ENCODE measurements around the gene MIS12. TPM values are rescaled to one million over a fixed set of nuclear protein-coding genes. Genes with fewer than 3 reads are reported as not detected.

Gene MIS12
- polyA plus RNA-seq, 2 of the 4 experiments (the other 2 are of a cell fraction): 26.6 to 38.2 TPM

GRCh38 chr17:5502552-5502951 is 16.2 kb downstream of the MIS12 start:
- WGBS (ENCODE audit: missing lambda C conversion rate): 91% methylated on average over 4 of the region's 4 CpGs

GRCh38 chr17:5506307-5506706 is 19.9 kb downstream of the MIS12 start:
- WGBS (ENCODE audit: missing lambda C conversion rate): 64% methylated on average over 5 of the region's 5 CpGs
- ChIA-PET POLR2A (interaction anchor here (0.6 kb wide), 1 partner anchor 9 kb away, joined by 3 read pairs; no protein-coding TSS in a partner anchor), CTCF (interaction anchor here (0.6 to 0.7 kb wide), 3 partner anchors 19 to 742 kb away, joined by 3 to 5 read pairs (median 3); no protein-coding TSS in a partner anchor)
- FAIRE-seq (no peak), ATAC-seq (no peak), DNase-seq (ENCODE audit: low read depth in 1 of 2, low spot score in 1 of 2) (no peak)
- Histone ChIP-seq H3K4me2 (no peak overlapping the region), H3K4me1 (no peaks in the 10 kb centered on the region), H3K4me3 (no peak overlapping the region), H3K9me3 (no peaks in the 10 kb centered on the region), H3K27ac (no peak overlapping the region)
- TF ChIP-seq ELK1 (IDR thresholded peaks at IDR 0.05; ENCODE audit: low read depth, low read length) (no peak), JUN (IDR thresholded peaks at IDR 0.05) (no peak), RFX5 (IDR thresholded peaks at IDR 0.05) (no peak), TFCP2L1 (CRISPR knock-in tag; IDR thresholded peaks at IDR 0.05) (no peak), ZFP36 (IDR thresholded peaks at IDR 0.05; ENCODE audit: borderline replicate concordance, partially characterized antibody) (no peak), SREBF2 (IDR thresholded peaks at IDR 0.05) (no peak), RNF2 (IDR thresholded peaks at IDR 0.05; ENCODE audit: borderline replicate concordance, low read depth) (no peak), HDAC2 (IDR thresholded peaks at IDR 0.05) (no peak), CHD2 (IDR thresholded peaks at IDR 0.05; ENCODE audit: low read length, partially characterized antibody) (no peak), BCL3 (IDR thresholded peaks at IDR 0.05) (no peak), ZNF302 (CRISPR knock-in tag; IDR thresholded peaks at IDR 0.05) (no peak), EHMT2 (IDR thresholded peaks at IDR 0.05; ENCODE audit: low read depth) (no peak), PHF8 (IDR thresholded peaks at IDR 0.05; ENCODE audit: borderline replicate concordance, low read depth) (no peak), TP53 (CRISPR knock-in tag; IDR thresholded peaks at IDR 0.05) (no peak)

More at GRCh38 chr17:5502552-5502951, 16.2 kb downstream of the MIS12 start:
- FAIRE-seq (no peak), DNase-seq (ENCODE audit: low read depth in 1 of 2, low spot score in 1 of 2) (no peak), ATAC-seq (no peak)
- CTCF ChIA-PET: interaction anchor here (0.8 kb wide), 1 partner anchor 80 kb away, joined by 5 read pairs; no protein-coding TSS in a partner anchor
- H3K9me3 ChIP-seq: 0 out of 3 replicates have a peak, but pooled peaks cover 3% of the 10 kb centered on the region
- peaks cover 7% of the 10 kb centered on the region; the same call in 2 of the 3 replicates for H3K4me1 ChIP-seq
- no peak overlapping the region for H3K4me2 ChIP-seq
- POLR2A ChIA-PET: interaction anchor here (1.3 kb wide), 1 partner anchor 17 kb away, joined by 7 read pairs; the partner anchor contains the start of genes DERL2 and MIS12
- TF ChIP-seq RNF2 (IDR thresholded peaks at IDR 0.05; ENCODE audit: borderline replicate concordance, low read depth): no peak
- no peak for TF ChIP-seq REST (IDR thresholded peaks at IDR 0.05)
- TF ChIP-seq EHF (CRISPR knock-in tag; IDR thresholded peaks at IDR 0.05): no peak
- TF ChIP-seq ZC3H11A (IDR thresholded peaks at IDR 0.05): no peak
- no peak for TF ChIP-seq MAFK (IDR thresholded peaks at IDR 0.05; ENCODE audit: partially characterized antibody)
- H3K27ac ChIP-seq: no peak overlapping the region
- no peak overlapping the region for H3K4me3 ChIP-seq

All from A549 (cell line).